Fibroblast of skin of abdomen (primary cell): ENCODE results near the gene UNC119. TPM values are rescaled to one million over a fixed set of nuclear protein-coding genes. Genes with fewer than 3 reads are reported as not detected.
A peak's percentile ranks its signal among the peaks of the same experiment; 100 is the strongest.
"Not testable (repeated sequence)": the region's sequence is repeated elsewhere in the genome, so short reads cannot be mapped to it uniquely, and the experiment has no call there.

ENCODE experiments used
- DNase-seq: peaks from one replicate; pipeline ENCODE4 v3.0.0-alpha.2; 2013
- polyA plus RNA-seq, 2 experiments: library from polyadenylated mRNA; unstranded; fragments of 120-200 nt; gene quantifications; one replicate each; pipeline ENCODE4 v1.2.1, GENCODE V29; 2013; ENCODE audit not compliant: insufficient read length in 2 of 2

Gene UNC119
- polyA plus RNA-seq (2013, experiment 1 of 2; ENCODE audit: insufficient read length): 26.9 TPM
- 27.7 TPM for polyA plus RNA-seq (2013, experiment 2 of 2; ENCODE audit: insufficient read length)

- peak; percentile 71 for DNase-seq
Measured at GRCh38 chr17:28552176-28552999, at the start of gene UNC119. Gene UNC119 (minus strand): TSS chr17:28552624. CDS start chr17:28552557, 67 bp downstream.

GRCh38 chr17:28599311-28600184 is 47.1 kb upstream of the UNC119 start:
- peak; percentile 88 for DNase-seq

GRCh38 chr17:28598799-28599310 is 46.4 kb upstream of the UNC119 start, which contains the start of gene SPAG5:
Gene SPAG5 (minus strand): TSS chr17:28599025. CDS start chr17:28598946, 79 bp downstream.
- peak; percentile 91 for DNase-seq

GRCh38 chr17:28598389-28598788 is 46.0 kb upstream of the UNC119 start:
- no peak for DNase-seq

- DNase-seq: no peak
Measured at GRCh38 chr17:28597606-28598383, 45.4 kb upstream of the UNC119 start.

GRCh38 chr17:28592260-28592659 is 39.8 kb upstream of the UNC119 start:
- no peak for DNase-seq

GRCh38 chr17:28585851-28586250 is 33.4 kb upstream of the UNC119 start:
- no peak for DNase-seq

GRCh38 chr17:28584434-28584833 is 32.0 kb upstream of the UNC119 start:
- DNase-seq: no peak

GRCh38 chr17:28582513-28582912 is 30.1 kb upstream of the UNC119 start:
- no peak for DNase-seq

- no peak for DNase-seq
Measured at GRCh38 chr17:28580959-28581358, 28.5 kb upstream of the UNC119 start.

GRCh38 chr17:28579526-28579925 is 27.1 kb upstream of the UNC119 start:
- no peak for DNase-seq

GRCh38 chr17:28578246-28579195 is 26.1 kb upstream of the UNC119 start:
- DNase-seq: no peak

GRCh38 chr17:28577466-28577824 is 25.0 kb upstream of the UNC119 start:
- DNase-seq: no peak

GRCh38 chr17:28576758-28577465 is 24.5 kb upstream of the UNC119 start, which contains the start of gene ALDOC:
Gene ALDOC (minus strand): TSS chr17:28576895. CDS start chr17:28575532, 1,363 bp downstream.
- DNase-seq: peak; percentile 91

- not testable (repeated sequence) for DNase-seq
Measured at GRCh38 chr17:28576016-28576415, 23.6 kb upstream of the UNC119 start.

- DNase-seq: no peak
Measured at GRCh38 chr17:28575126-28575795, 22.8 kb upstream of the UNC119 start.

GRCh38 chr17:28574526-28574925 is 22.1 kb upstream of the UNC119 start:
- DNase-seq: no peak

- no peak for DNase-seq
Measured at GRCh38 chr17:28573966-28574480, 21.6 kb upstream of the UNC119 start.

- DNase-seq: no peak
Measured at GRCh38 chr17:28573521-28573920, 21.1 kb upstream of the UNC119 start.
